Measurements from ENCODE around the gene ATXN1. TPM values are rescaled to one million over a fixed set of nuclear protein-coding genes. Genes with fewer than 3 reads are reported as not detected.
A peak's percentile ranks its signal among the peaks of the same experiment; 100 is the strongest.

Gene ATXN1
- total RNA-seq, 1 experiment from 2014 or later, result 8.1 TPM

DNA sequence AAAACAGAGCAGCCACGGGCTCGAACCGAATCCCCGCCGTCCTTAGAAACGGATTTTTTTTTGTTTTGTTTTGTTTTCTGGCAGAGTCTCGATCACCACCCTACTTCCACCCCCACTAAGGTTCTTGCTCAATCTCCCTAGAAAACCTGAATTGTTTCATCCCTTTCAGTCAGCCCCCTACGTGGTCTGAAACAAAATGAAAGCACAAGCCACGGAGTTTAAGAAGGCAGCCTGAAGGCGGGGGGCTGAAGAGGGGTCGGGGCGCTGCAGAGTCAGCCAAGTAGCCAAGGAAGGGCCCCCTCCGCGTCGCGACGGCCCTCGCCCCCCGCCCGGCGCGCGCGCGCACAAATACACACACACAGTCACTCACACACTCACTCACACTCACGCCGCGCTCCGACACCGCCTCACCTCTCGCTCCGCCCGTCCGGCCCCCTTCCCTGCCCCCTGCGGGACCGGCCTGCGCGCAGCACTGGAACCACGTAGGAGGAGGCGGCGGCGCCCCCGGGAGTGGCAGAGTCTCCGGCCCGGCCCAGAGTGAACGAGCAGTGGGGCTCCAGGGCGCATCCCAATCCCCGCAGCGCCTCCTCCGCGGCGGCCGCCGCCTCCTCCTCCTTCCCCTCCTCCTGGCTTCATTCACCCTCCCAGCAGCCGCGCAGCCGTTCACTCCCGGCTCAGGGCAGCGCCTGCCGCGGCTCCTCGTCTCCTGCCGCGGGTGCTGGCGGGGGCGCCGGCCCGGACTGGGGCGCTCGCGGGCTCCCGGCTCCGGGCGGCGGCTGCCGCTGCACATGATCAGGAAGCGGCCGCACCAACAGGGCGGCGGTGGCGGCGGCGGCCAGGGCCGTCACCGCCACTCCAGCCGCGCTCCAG is 1.4 kb downstream of the ATXN1 start:
- Mint-ChIP-seq H3K4me3 (peak overlapping the region; percentile 87), H3K36me3 (no peaks in the 10 kb centered on the region), H3K27ac (no peak overlapping the region), H3K27me3 (ENCODE audit: low read depth) (peaks cover 26% of the 10 kb centered on the region), H3K4me1 (peaks cover 33% of the 10 kb centered on the region), H3K9me3 (no peaks in the 10 kb centered on the region)
- ChIA-PET POLR2A (no interaction called here), CTCF (interaction anchor here (1.2 to 3.0 kb wide), 2 partner anchors 11 to 247 kb away, joined by 3 to 14 read pairs; no protein-coding TSS in a partner anchor)
- peak; percentile 33 for ATAC-seq
- DNase-seq (ENCODE audit: low spot score), result peak; percentile 72
- TF ChIP-seq, protein P1, sequence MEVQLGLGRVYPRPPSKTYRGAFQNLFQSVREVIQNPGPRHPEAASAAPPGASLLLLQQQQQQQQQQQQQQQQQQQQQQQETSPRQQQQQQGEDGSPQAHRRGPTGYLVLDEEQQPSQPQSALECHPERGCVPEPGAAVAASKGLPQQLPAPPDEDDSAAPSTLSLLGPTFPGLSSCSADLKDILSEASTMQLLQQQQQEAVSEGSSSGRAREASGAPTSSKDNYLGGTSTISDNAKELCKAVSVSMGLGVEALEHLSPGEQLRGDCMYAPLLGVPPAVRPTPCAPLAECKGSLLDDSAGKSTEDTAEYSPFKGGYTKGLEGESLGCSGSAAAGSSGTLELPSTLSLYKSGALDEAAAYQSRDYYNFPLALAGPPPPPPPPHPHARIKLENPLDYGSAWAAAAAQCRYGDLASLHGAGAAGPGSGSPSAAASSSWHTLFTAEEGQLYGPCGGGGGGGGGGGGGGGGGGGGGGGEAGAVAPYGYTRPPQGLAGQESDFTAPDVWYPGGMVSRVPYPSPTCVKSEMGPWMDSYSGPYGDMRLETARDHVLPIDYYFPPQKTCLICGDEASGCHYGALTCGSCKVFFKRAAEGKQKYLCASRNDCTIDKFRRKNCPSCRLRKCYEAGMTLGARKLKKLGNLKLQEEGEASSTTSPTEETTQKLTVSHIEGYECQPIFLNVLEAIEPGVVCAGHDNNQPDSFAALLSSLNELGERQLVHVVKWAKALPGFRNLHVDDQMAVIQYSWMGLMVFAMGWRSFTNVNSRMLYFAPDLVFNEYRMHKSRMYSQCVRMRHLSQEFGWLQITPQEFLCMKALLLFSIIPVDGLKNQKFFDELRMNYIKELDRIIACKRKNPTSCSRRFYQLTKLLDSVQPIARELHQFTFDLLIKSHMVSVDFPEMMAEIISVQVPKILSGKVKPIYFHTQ (CRISPR knock-in tag; IDR thresholded peaks at IDR 0.05), result no peak
- 0 out of 2 replicates have a peak, but pooled peaks have one; percentile 45 for TF ChIP-seq TEAD1 (CRISPR knock-in tag; IDR thresholded peaks at IDR 0.05)
- TF ChIP-seq, protein P2, sequence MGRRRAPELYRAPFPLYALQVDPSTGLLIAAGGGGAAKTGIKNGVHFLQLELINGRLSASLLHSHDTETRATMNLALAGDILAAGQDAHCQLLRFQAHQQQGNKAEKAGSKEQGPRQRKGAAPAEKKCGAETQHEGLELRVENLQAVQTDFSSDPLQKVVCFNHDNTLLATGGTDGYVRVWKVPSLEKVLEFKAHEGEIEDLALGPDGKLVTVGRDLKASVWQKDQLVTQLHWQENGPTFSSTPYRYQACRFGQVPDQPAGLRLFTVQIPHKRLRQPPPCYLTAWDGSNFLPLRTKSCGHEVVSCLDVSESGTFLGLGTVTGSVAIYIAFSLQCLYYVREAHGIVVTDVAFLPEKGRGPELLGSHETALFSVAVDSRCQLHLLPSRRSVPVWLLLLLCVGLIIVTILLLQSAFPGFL (CRISPR knock-in tag; IDR thresholded peaks at IDR 0.05; ENCODE audit: borderline replicate concordance), result no peak
- TF ChIP-seq, protein P3, sequence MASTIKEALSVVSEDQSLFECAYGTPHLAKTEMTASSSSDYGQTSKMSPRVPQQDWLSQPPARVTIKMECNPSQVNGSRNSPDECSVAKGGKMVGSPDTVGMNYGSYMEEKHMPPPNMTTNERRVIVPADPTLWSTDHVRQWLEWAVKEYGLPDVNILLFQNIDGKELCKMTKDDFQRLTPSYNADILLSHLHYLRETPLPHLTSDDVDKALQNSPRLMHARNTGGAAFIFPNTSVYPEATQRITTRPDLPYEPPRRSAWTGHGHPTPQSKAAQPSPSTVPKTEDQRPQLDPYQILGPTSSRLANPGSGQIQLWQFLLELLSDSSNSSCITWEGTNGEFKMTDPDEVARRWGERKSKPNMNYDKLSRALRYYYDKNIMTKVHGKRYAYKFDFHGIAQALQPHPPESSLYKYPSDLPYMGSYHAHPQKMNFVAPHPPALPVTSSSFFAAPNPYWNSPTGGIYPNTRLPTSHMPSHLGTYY (CRISPR knock-in tag; IDR thresholded peaks at IDR 0.05), result no peak
- TF ChIP-seq, protein P4, sequence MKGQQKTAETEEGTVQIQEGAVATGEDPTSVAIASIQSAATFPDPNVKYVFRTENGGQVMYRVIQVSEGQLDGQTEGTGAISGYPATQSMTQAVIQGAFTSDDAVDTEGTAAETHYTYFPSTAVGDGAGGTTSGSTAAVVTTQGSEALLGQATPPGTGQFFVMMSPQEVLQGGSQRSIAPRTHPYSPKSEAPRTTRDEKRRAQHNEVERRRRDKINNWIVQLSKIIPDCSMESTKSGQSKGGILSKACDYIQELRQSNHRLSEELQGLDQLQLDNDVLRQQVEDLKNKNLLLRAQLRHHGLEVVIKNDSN (CRISPR knock-in tag; IDR thresholded peaks at IDR 0.05), result no peak
- TF ChIP-seq, protein P5, sequence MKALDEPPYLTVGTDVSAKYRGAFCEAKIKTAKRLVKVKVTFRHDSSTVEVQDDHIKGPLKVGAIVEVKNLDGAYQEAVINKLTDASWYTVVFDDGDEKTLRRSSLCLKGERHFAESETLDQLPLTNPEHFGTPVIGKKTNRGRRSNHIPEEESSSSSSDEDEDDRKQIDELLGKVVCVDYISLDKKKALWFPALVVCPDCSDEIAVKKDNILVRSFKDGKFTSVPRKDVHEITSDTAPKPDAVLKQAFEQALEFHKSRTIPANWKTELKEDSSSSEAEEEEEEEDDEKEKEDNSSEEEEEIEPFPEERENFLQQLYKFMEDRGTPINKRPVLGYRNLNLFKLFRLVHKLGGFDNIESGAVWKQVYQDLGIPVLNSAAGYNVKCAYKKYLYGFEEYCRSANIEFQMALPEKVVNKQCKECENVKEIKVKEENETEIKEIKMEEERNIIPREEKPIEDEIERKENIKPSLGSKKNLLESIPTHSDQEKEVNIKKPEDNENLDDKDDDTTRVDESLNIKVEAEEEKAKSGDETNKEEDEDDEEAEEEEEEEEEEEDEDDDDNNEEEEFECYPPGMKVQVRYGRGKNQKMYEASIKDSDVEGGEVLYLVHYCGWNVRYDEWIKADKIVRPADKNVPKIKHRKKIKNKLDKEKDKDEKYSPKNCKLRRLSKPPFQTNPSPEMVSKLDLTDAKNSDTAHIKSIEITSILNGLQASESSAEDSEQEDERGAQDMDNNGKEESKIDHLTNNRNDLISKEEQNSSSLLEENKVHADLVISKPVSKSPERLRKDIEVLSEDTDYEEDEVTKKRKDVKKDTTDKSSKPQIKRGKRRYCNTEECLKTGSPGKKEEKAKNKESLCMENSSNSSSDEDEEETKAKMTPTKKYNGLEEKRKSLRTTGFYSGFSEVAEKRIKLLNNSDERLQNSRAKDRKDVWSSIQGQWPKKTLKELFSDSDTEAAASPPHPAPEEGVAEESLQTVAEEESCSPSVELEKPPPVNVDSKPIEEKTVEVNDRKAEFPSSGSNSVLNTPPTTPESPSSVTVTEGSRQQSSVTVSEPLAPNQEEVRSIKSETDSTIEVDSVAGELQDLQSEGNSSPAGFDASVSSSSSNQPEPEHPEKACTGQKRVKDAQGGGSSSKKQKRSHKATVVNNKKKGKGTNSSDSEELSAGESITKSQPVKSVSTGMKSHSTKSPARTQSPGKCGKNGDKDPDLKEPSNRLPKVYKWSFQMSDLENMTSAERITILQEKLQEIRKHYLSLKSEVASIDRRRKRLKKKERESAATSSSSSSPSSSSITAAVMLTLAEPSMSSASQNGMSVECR (CRISPR knock-in tag; IDR thresholded peaks at IDR 0.05; ENCODE audit: borderline replicate concordance), result peak; percentile 28; the same call in 1 of the 2 replicates
- TF ChIP-seq, protein P6, sequence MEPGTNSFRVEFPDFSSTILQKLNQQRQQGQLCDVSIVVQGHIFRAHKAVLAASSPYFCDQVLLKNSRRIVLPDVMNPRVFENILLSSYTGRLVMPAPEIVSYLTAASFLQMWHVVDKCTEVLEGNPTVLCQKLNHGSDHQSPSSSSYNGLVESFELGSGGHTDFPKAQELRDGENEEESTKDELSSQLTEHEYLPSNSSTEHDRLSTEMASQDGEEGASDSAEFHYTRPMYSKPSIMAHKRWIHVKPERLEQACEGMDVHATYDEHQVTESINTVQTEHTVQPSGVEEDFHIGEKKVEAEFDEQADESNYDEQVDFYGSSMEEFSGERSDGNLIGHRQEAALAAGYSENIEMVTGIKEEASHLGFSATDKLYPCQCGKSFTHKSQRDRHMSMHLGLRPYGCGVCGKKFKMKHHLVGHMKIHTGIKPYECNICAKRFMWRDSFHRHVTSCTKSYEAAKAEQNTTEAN (CRISPR knock-in tag; IDR thresholded peaks at IDR 0.05), result peak; percentile 82; the same call in 1 of the 2 replicates
- TF ChIP-seq ETV6 (CRISPR knock-in tag; IDR thresholded peaks at IDR 0.05), result 0 out of 2 replicates have a peak, but pooled peaks have one; percentile 30

DNA sequence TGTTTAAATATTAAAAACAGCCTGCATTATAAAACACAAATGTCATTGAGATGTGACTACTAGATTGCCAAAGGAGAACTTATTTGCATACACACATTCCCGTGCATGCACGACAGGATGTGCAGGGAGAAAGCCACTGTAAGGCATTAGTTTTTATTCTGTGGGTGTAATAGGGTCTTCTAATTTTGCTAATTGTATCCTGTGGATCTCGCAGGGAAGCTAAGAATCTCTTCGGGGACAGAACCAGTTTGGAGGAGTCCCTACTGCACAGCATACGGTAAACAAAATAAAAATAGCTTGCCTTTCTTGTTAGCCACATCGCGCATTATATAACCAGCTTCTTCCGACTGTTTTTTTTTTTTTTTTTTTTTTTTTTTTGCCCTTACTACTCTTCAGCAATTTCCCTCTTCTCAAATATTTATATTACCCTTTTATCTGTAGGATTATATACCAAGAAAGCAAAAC is 2.0 kb downstream of the ATXN1 start:
- CTCF ChIA-PET, result interaction anchor here (1.2 to 3.0 kb wide), 6 partner anchors 12 to 473 kb away, joined by 3 to 14 read pairs (median 6); no protein-coding TSS in a partner anchor
- H3K4me1 Mint-ChIP-seq, result peaks cover 40% of the 10 kb centered on the region
- TF ChIP-seq ZNF416 (CRISPR knock-in tag; IDR thresholded peaks at IDR 0.05) (no peak), ETV6 (CRISPR knock-in tag; IDR thresholded peaks at IDR 0.05) (no peak), ZNF138 (CRISPR knock-in tag; conservative IDR thresholded peaks at IDR 0.05) (no peak)
- TF ChIP-seq, protein P7, sequence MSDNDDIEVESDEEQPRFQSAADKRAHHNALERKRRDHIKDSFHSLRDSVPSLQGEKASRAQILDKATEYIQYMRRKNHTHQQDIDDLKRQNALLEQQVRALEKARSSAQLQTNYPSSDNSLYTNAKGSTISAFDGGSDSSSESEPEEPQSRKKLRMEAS (CRISPR knock-in tag; IDR thresholded peaks at IDR 0.05), result no peak
- TF ChIP-seq, protein P1 (CRISPR knock-in tag; IDR thresholded peaks at IDR 0.05), result no peak
- TF ChIP-seq, protein P8, sequence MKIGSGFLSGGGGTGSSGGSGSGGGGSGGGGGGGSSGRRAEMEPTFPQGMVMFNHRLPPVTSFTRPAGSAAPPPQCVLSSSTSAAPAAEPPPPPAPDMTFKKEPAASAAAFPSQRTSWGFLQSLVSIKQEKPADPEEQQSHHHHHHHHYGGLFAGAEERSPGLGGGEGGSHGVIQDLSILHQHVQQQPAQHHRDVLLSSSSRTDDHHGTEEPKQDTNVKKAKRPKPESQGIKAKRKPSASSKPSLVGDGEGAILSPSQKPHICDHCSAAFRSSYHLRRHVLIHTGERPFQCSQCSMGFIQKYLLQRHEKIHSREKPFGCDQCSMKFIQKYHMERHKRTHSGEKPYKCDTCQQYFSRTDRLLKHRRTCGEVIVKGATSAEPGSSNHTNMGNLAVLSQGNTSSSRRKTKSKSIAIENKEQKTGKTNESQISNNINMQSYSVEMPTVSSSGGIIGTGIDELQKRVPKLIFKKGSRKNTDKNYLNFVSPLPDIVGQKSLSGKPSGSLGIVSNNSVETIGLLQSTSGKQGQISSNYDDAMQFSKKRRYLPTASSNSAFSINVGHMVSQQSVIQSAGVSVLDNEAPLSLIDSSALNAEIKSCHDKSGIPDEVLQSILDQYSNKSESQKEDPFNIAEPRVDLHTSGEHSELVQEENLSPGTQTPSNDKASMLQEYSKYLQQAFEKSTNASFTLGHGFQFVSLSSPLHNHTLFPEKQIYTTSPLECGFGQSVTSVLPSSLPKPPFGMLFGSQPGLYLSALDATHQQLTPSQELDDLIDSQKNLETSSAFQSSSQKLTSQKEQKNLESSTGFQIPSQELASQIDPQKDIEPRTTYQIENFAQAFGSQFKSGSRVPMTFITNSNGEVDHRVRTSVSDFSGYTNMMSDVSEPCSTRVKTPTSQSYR (CRISPR knock-in tag; IDR thresholded peaks at IDR 0.05), result no peak

More for the DNA sequence above, 2.0 kb downstream of the ATXN1 start:
- POLR2A ChIA-PET, result no interaction called here
- Mint-ChIP-seq H3K4me3 (peak overlapping the region; percentile 87), H3K36me3 (no peaks in the 10 kb centered on the region), H3K27me3 (ENCODE audit: low read depth) (peaks cover 26% of the 10 kb centered on the region), H3K27ac (no peak overlapping the region), H3K9me3 (no peaks in the 10 kb centered on the region)
- no peak for ATAC-seq
- no peak for DNase-seq (ENCODE audit: low spot score)

Measured in WTC11 (cell line).